ENCODE measurements around the gene C2orf68.

DNA sequence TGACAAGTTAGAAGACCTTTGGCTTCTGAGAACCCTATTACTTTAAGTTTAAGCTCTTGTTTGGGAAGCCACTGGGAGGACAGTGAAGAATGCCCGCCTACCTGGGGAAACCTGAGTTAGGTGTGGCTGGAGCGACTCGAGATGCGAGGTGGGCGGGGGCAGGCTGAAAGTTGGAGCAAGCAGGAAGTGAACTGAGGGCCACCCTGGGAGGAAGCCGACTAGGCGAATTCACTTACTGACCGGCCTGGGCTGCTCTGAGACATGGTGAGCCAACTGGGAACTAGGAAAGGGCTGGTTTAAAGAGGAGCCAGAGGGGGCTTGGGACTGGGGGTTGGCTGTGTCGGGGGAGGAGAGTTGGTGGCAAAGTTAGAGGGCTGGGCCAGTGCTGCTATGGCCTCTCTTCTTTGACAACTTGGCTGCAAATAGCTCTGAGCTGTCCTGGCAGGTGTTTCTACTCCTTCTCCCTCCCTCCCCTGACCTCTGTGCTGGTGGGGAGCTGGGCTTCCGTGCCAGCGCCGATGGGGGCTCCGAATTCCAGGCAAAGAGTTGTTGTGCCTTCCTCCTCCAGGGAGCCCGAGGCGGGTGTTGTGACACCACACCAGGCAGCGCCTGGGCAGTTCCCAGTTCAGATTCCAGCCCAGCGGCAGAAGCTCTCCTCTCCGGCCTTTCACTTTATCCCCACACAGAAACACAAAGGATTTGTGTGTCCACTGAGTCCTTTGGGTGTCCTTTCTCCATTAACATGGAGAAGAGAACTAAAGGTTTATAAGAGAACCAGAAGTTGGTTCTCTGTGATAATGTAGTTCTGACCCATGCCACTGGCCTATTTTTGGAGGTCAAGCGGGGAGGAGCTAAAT, 34.3 kb downstream of the C2orf68 start, which contains the start of gene VAMP8:
- TF ChIP-seq, protein P1, sequence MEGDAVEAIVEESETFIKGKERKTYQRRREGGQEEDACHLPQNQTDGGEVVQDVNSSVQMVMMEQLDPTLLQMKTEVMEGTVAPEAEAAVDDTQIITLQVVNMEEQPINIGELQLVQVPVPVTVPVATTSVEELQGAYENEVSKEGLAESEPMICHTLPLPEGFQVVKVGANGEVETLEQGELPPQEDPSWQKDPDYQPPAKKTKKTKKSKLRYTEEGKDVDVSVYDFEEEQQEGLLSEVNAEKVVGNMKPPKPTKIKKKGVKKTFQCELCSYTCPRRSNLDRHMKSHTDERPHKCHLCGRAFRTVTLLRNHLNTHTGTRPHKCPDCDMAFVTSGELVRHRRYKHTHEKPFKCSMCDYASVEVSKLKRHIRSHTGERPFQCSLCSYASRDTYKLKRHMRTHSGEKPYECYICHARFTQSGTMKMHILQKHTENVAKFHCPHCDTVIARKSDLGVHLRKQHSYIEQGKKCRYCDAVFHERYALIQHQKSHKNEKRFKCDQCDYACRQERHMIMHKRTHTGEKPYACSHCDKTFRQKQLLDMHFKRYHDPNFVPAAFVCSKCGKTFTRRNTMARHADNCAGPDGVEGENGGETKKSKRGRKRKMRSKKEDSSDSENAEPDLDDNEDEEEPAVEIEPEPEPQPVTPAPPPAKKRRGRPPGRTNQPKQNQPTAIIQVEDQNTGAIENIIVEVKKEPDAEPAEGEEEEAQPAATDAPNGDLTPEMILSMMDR (IDR thresholded peaks at IDR 0.05; ENCODE audit: insufficient read depth, low read length) = no peak
- TF ChIP-seq SPI1 (IDR thresholded peaks at IDR 0.05; ENCODE audit: borderline replicate concordance, low read depth) (peak; percentile 62; the same call in 1 of the 2 replicates), POLR2AphosphoS5 (IDR thresholded peaks at IDR 0.05; ENCODE audit: low read depth) (peak; percentile 76), GABPA (IDR thresholded peaks at IDR 0.05; ENCODE audit: low read depth) (no peak)
- TF ChIP-seq, protein P2, sequence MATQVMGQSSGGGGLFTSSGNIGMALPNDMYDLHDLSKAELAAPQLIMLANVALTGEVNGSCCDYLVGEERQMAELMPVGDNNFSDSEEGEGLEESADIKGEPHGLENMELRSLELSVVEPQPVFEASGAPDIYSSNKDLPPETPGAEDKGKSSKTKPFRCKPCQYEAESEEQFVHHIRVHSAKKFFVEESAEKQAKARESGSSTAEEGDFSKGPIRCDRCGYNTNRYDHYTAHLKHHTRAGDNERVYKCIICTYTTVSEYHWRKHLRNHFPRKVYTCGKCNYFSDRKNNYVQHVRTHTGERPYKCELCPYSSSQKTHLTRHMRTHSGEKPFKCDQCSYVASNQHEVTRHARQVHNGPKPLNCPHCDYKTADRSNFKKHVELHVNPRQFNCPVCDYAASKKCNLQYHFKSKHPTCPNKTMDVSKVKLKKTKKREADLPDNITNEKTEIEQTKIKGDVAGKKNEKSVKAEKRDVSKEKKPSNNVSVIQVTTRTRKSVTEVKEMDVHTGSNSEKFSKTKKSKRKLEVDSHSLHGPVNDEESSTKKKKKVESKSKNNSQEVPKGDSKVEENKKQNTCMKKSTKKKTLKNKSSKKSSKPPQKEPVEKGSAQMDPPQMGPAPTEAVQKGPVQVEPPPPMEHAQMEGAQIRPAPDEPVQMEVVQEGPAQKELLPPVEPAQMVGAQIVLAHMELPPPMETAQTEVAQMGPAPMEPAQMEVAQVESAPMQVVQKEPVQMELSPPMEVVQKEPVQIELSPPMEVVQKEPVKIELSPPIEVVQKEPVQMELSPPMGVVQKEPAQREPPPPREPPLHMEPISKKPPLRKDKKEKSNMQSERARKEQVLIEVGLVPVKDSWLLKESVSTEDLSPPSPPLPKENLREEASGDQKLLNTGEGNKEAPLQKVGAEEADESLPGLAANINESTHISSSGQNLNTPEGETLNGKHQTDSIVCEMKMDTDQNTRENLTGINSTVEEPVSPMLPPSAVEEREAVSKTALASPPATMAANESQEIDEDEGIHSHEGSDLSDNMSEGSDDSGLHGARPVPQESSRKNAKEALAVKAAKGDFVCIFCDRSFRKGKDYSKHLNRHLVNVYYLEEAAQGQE (IDR thresholded peaks at IDR 0.05; ENCODE audit: insufficient replicate concordance, low read depth) = peak; percentile 36

Measured in HL-60 (cell line).